ENCODE data around the gene VAMP4. TPM values are rescaled to one million over a fixed set of nuclear protein-coding genes. Genes with fewer than 3 reads are reported as not detected.

The VAMP4 gene
- polyA plus RNA-seq, 1 donor from 2014 or later: 28.0 TPM

DNA sequence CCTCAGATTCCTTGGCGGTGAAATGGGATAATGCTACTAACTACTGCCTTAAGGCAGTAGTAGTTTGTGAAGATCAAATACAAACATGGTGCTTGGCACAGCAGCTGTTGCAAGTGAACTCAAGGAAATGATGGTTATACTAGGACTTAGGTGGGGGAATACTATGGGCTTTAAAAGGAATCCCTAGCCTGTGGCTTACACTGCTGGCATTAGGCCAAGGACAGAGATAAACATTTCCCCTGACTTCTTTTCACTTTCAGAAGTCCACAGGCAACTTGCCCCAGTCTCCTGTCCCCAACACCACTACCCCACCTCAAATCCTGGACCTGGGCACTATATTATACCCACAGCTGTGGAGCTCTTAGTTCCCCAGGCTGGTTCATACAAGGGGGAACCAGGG is 13.1 kb upstream of the VAMP4 start:
- Histone ChIP-seq H3K4me2 (ENCODE audit: low read length) (no peak overlapping the region), H3K27ac (ENCODE audit: low read length) (no peak overlapping the region)

GRCh38 chr1:171754353-171754705 is 12.5 kb upstream of the VAMP4 start:
- H3K4me2 ChIP-seq (ENCODE audit: low read length): no peak overlapping the region
- H4K20me1 ChIP-seq (ENCODE audit: insufficient read depth): no peaks in the 10 kb centered on the region
- no peaks in the 10 kb centered on the region for H3K27me3 ChIP-seq (ENCODE audit: insufficient read depth, low read depth, low read length)
- H3K9me2 ChIP-seq (ENCODE audit: insufficient read depth, low read length): no peaks in the 10 kb centered on the region
- no peaks in the 10 kb centered on the region for H3F3A ChIP-seq (ENCODE audit: insufficient read depth, low read length, poor library complexity, severe bottlenecking)
- no peak overlapping the region for H3K4me3 ChIP-seq (ENCODE audit: low read length)
- H3K36me3 ChIP-seq (ENCODE audit: insufficient read depth, low read length): no peaks in the 10 kb centered on the region
- no peak overlapping the region for H3K9ac ChIP-seq (ENCODE audit: low read length)
- H3K27ac ChIP-seq (ENCODE audit: low read length): no peak overlapping the region
- no peak overlapping the region for H2AFZ ChIP-seq (ENCODE audit: low read depth, low read length)
- H3K9me3 ChIP-seq (ENCODE audit: low read length): no peaks in the 10 kb centered on the region
- no peaks in the 10 kb centered on the region for H3K79me2 ChIP-seq (replicated peaks; ENCODE audit: insufficient read depth, low read length)
- TF ChIP-seq MXI1 (conservative IDR thresholded peaks at IDR 0.05; ENCODE audit: poor library complexity, severe bottlenecking) (no peak), EZH2 (IDR thresholded peaks at IDR 0.05; ENCODE audit: borderline replicate concordance, insufficient read depth, low read length, poor library complexity, severe bottlenecking) (no peak), EP300 (conservative IDR thresholded peaks at IDR 0.05; ENCODE audit: poor library complexity, severe bottlenecking) (no peak), SMC3 (conservative IDR thresholded peaks at IDR 0.05; ENCODE audit: poor library complexity) (no peak), REST (IDR thresholded peaks at IDR 0.05; ENCODE audit: borderline replicate concordance) (no peak), TAF1 (IDR thresholded peaks at IDR 0.05; ENCODE audit: low read depth) (no peak), POLR2AphosphoS5 (IDR thresholded peaks at IDR 0.05) (no peak), RAD21 (conservative IDR thresholded peaks at IDR 0.05) (no peak)
- TF ChIP-seq, protein P1, sequence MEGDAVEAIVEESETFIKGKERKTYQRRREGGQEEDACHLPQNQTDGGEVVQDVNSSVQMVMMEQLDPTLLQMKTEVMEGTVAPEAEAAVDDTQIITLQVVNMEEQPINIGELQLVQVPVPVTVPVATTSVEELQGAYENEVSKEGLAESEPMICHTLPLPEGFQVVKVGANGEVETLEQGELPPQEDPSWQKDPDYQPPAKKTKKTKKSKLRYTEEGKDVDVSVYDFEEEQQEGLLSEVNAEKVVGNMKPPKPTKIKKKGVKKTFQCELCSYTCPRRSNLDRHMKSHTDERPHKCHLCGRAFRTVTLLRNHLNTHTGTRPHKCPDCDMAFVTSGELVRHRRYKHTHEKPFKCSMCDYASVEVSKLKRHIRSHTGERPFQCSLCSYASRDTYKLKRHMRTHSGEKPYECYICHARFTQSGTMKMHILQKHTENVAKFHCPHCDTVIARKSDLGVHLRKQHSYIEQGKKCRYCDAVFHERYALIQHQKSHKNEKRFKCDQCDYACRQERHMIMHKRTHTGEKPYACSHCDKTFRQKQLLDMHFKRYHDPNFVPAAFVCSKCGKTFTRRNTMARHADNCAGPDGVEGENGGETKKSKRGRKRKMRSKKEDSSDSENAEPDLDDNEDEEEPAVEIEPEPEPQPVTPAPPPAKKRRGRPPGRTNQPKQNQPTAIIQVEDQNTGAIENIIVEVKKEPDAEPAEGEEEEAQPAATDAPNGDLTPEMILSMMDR (IDR thresholded peaks at IDR 0.05; ENCODE audit: poor library complexity, severe bottlenecking): no peak

More for the DNA sequence above, 13.1 kb upstream of the VAMP4 start:
- Histone ChIP-seq H3K9me2 (ENCODE audit: insufficient read depth, low read length) (no peaks in the 10 kb centered on the region), H3K27me3 (ENCODE audit: insufficient read depth, low read depth, low read length) (no peaks in the 10 kb centered on the region), H3F3A (ENCODE audit: insufficient read depth, low read length, poor library complexity, severe bottlenecking) (no peaks in the 10 kb centered on the region), H3K9me3 (ENCODE audit: low read length) (no peaks in the 10 kb centered on the region), H3K79me2 (replicated peaks; ENCODE audit: insufficient read depth, low read length) (no peaks in the 10 kb centered on the region), H3K4me3 (ENCODE audit: low read length) (no peak overlapping the region), H2AFZ (ENCODE audit: low read depth, low read length) (no peak overlapping the region), H3K9ac (ENCODE audit: low read length) (no peak overlapping the region), H4K20me1 (ENCODE audit: insufficient read depth) (no peaks in the 10 kb centered on the region), H3K36me3 (ENCODE audit: insufficient read depth, low read length) (no peaks in the 10 kb centered on the region)
- TF ChIP-seq TAF1 (IDR thresholded peaks at IDR 0.05; ENCODE audit: low read depth): no peak
- no peak for TF ChIP-seq REST (IDR thresholded peaks at IDR 0.05; ENCODE audit: borderline replicate concordance)
- no peak for TF ChIP-seq RAD21 (conservative IDR thresholded peaks at IDR 0.05)
- TF ChIP-seq, protein P1 (IDR thresholded peaks at IDR 0.05; ENCODE audit: poor library complexity, severe bottlenecking): no peak
- TF ChIP-seq EP300 (conservative IDR thresholded peaks at IDR 0.05; ENCODE audit: poor library complexity, severe bottlenecking): no peak
- no peak for TF ChIP-seq POLR2AphosphoS5 (IDR thresholded peaks at IDR 0.05)
- no peak for TF ChIP-seq SMC3 (conservative IDR thresholded peaks at IDR 0.05; ENCODE audit: poor library complexity)
- TF ChIP-seq MXI1 (conservative IDR thresholded peaks at IDR 0.05; ENCODE audit: poor library complexity, severe bottlenecking): no peak
- no peak for TF ChIP-seq EZH2 (IDR thresholded peaks at IDR 0.05; ENCODE audit: borderline replicate concordance, insufficient read depth, low read length, poor library complexity, severe bottlenecking)
